Measurements from ENCODE around the gene CGNL1.

Gene CGNL1

GRCh38 chr15:57427367-57427821 lies 51.1 kb downstream of the CGNL1 start:
- no peak for TF ChIP-seq CTCF (conservative IDR thresholded peaks at IDR 0.05)
- H3K27ac ChIP-seq: no peak overlapping the region

GRCh38 chr15:57432141-57432741 lies 55.9 kb downstream of the CGNL1 start:
- no peak for TF ChIP-seq CTCF (conservative IDR thresholded peaks at IDR 0.05)
- no peak overlapping the region for H3K27ac ChIP-seq

GRCh38 chr15:57436166-57436565 lies 59.9 kb downstream of the CGNL1 start:
- H3K27ac ChIP-seq: no peak overlapping the region
- no peak for TF ChIP-seq CTCF (conservative IDR thresholded peaks at IDR 0.05)

GRCh38 chr15:57436961-57437360 lies 60.7 kb downstream of the CGNL1 start:
- no peak for TF ChIP-seq CTCF (conservative IDR thresholded peaks at IDR 0.05)
- no peak overlapping the region for H3K27ac ChIP-seq

GRCh38 chr15:57437564-57437963 lies 61.3 kb downstream of the CGNL1 start:
- H3K27ac ChIP-seq: no peak overlapping the region

GRCh38 chr15:57438166-57438565 lies 61.9 kb downstream of the CGNL1 start:
- no peak for TF ChIP-seq CTCF (conservative IDR thresholded peaks at IDR 0.05)
- no peak overlapping the region for H3K27ac ChIP-seq

More at GRCh38 chr15:57437564-57437963, 61.3 kb downstream of the CGNL1 start:
- TF ChIP-seq CTCF (conservative IDR thresholded peaks at IDR 0.05): no peak

GRCh38 chr15:57439128-57440027 lies 63.1 kb downstream of the CGNL1 start:
- TF ChIP-seq CTCF (conservative IDR thresholded peaks at IDR 0.05): no peak

More at GRCh38 chr15:57439128-57440027, 63.1 kb downstream of the CGNL1 start:
- H3K27ac ChIP-seq: no peak overlapping the region
